IMR-90 (cell line): ENCODE data around the gene SLC26A1. TPM values are rescaled to one million over a fixed set of nuclear protein-coding genes. Genes with fewer than 3 reads are reported as not detected.
A peak's percentile ranks its signal among the peaks of the same experiment; 100 is the strongest.

ENCODE experiments used
- ATAC-seq: fragments of 200-7000 bp; cut with Tn5 transposase; 2 replicates; pipeline ENCODE4 v1.9.1; 2020; ENCODE audit warnings: low read depth, mild to moderate bottlenecking, moderate library complexity
- BruUV-seq: library from RNA; stranded (reverse); fragments of 400-500 nt; replicated peaks from 2 replicates; lab custom pipeline; 2021; lab: Mats Ljungman, UMichigan
- CTCF ChIA-PET: fragments of 300-600 bp; formaldehyde crosslinking; extraction: SDS; loops from one replicate; lab custom pipeline; 2021; ENCODE audit warnings: antibody characterized with exemption; lab: Yijun Ruan, JAX
- POLR2A ChIA-PET: fragments of 300-600 bp; sonication (Branson Sonifier 250); formaldehyde crosslinking; loops from one replicate; lab custom pipeline; 2022; ENCODE audit warnings: antibody characterized with exemption; ENCODE audit not compliant: unreplicated experiment; lab: Charles Lee
- DNase-seq: peaks from one replicate; pipeline ENCODE4 v3.0.0; 2013
- H2AFZ ChIP-seq: replicated peaks from 2 replicates; pipeline ENCODE3; 2013; ENCODE audit warnings: low read length, mild to moderate bottlenecking; ENCODE audit not compliant: poor library complexity
- H2AK5ac ChIP-seq: 2 replicates; pipeline ENCODE4 v1.6.1; 2013; ENCODE audit warnings: low read depth, low read length, inconsistent platforms
- H2AK9ac ChIP-seq: replicated peaks from 2 replicates; pipeline ENCODE3; 2013; ENCODE audit warnings: mild to moderate bottlenecking, low read depth, low read length, moderate library complexity; ENCODE audit not compliant: poor library complexity
- H2BK120ac ChIP-seq: 2 replicates; pipeline ENCODE4 v1.6.1; 2013; ENCODE audit warnings: low read depth, low read length, inconsistent platforms
- H2BK15ac ChIP-seq: 3 replicates; pipeline ENCODE4 v1.6.1; 2013; ENCODE audit warnings: low read depth, low read length, inconsistent platforms
- H2BK20ac ChIP-seq: 2 replicates; pipeline ENCODE4 v1.6.1; 2013; ENCODE audit warnings: low read depth, mild to moderate bottlenecking, inconsistent platforms, low read length, moderate library complexity
- H2BK5ac ChIP-seq: 2 replicates; pipeline ENCODE4 v1.6.1; 2013; ENCODE audit warnings: mild to moderate bottlenecking, low read depth, low read length, inconsistent platforms; ENCODE audit not compliant: poor library complexity, severe bottlenecking
- H3K14ac ChIP-seq: replicated peaks from 2 replicates; pipeline ENCODE4 v1.6.1; 2013; ENCODE audit warnings: low read depth, low read length, inconsistent platforms
- H3K18ac ChIP-seq: 2 replicates; pipeline ENCODE4 v1.6.1; 2013; ENCODE audit warnings: low read depth, low read length, control low read depth
- H3K23ac ChIP-seq: 2 replicates; pipeline ENCODE4 v1.6.1; 2013; ENCODE audit warnings: low read depth, low read length, inconsistent platforms
- H3K27ac ChIP-seq: 2 replicates; pipeline ENCODE4 v1.5.1; 2013; ENCODE audit warnings: mild to moderate bottlenecking, control low read depth, low read length; ENCODE audit not compliant: insufficient read depth
- H3K27me3 ChIP-seq: 2 replicates; pipeline ENCODE4 v1.6.1; 2013; ENCODE audit warnings: low read length; ENCODE audit not compliant: control insufficient read depth, insufficient read depth
- H3K36me3 ChIP-seq: 2 replicates; pipeline ENCODE4 v1.6.1; 2013; ENCODE audit warnings: low read length, mixed read lengths; ENCODE audit not compliant: control insufficient read depth, insufficient read depth
- H3K4ac ChIP-seq: 2 replicates; pipeline ENCODE4 v1.6.1; 2013; ENCODE audit warnings: low read depth, low read length, inconsistent platforms
- H3K4me1 ChIP-seq: 2 replicates; pipeline ENCODE4 v1.6.1; 2013; ENCODE audit warnings: low read length, mixed read lengths; ENCODE audit not compliant: control insufficient read depth, insufficient read depth
- H3K4me2 ChIP-seq: 2 replicates; pipeline ENCODE4 v1.6.1; 2013; ENCODE audit warnings: low read depth, mild to moderate bottlenecking, control low read depth, low read length, moderate library complexity
- H3K4me3 ChIP-seq: 2 replicates; pipeline ENCODE4 v1.5.1; 2013; ENCODE audit warnings: low read depth, mild to moderate bottlenecking, control low read depth, low read length, moderate library complexity; ENCODE audit not compliant: insufficient read depth
- H3K56ac ChIP-seq: 2 replicates; pipeline ENCODE4 v1.6.1; 2013; ENCODE audit warnings: low read length, inconsistent platforms; ENCODE audit not compliant: insufficient read depth; ENCODE audit errors: extremely low read depth
- H3K79me1 ChIP-seq, 2 experiments: 2 replicates each; pipeline ENCODE4 v1.6.1; 2013; ENCODE audit warnings: low read length in 2 of 2, inconsistent platforms in 1 of 2, low read depth in 1 of 2
- H3K9ac ChIP-seq: 2 replicates; pipeline ENCODE4 v1.6.1; 2013; ENCODE audit warnings: low read depth, low read length, control low read depth
- H3K9me1 ChIP-seq: 2 replicates; pipeline ENCODE4 v1.6.1; 2013; ENCODE audit warnings: low read length, inconsistent platforms; ENCODE audit not compliant: insufficient read depth
- H3K9me3 ChIP-seq: 2 replicates; pipeline ENCODE4 v1.6.1; 2013; ENCODE audit warnings: low read length; ENCODE audit not compliant: control insufficient read depth, insufficient read depth
- H4K20me1 ChIP-seq: 2 replicates; pipeline ENCODE4 v1.6.1; 2013; ENCODE audit warnings: low read length, inconsistent platforms; ENCODE audit not compliant: insufficient read depth
- H4K5ac ChIP-seq: 2 replicates; pipeline ENCODE4 v1.6.1; 2013; ENCODE audit warnings: mild to moderate bottlenecking, low read depth, low read length, control low read depth
- H4K8ac ChIP-seq, 2 experiments: 2 replicates each; pipeline ENCODE4 v1.6.1; 2013; ENCODE audit warnings: low read depth in 2 of 2, low read length in 2 of 2, control low read depth in 1 of 2, inconsistent platforms in 1 of 2
- H4K91ac ChIP-seq: 2 replicates; pipeline ENCODE4 v1.6.1; 2013; ENCODE audit warnings: low read depth, low read length, inconsistent platforms; ENCODE audit not compliant: insufficient read depth
- BHLHE40 ChIP-seq: fragments of 150-350 bp; IDR thresholded peaks from 2 replicates; pipeline ENCODE4 v1.6.1; 2016; ENCODE audit warnings: mild to moderate bottlenecking, low read depth, low read length
- CEBPB ChIP-seq: IDR thresholded peaks from 2 replicates; pipeline ENCODE4 v1.6.1; 2012; ENCODE audit warnings: low read depth, low read length, improper control_type of control experiment
- CHD1 ChIP-seq: IDR thresholded peaks from 2 replicates; pipeline ENCODE4 v1.6.1; 2012; ENCODE audit warnings: low read depth, low read length, improper control_type of control experiment
- CTCF ChIP-seq: conservative IDR thresholded peaks from 2 replicates; pipeline ENCODE4 v1.5.1; 2012; ENCODE audit warnings: mild to moderate bottlenecking, low read depth, low read length, improper control_type of control experiment
- ELK1 ChIP-seq: fragments of 150-350 bp; IDR thresholded peaks from 2 replicates; pipeline ENCODE4 v1.6.1; 2016; ENCODE audit warnings: low read depth, mild to moderate bottlenecking, low read length, moderate library complexity, borderline replicate concordance
- FOS ChIP-seq: fragments of 150-350 bp; IDR thresholded peaks from 2 replicates; pipeline ENCODE4 v1.6.1; 2016; ENCODE audit warnings: low read depth, low read length
- MAFK ChIP-seq: IDR thresholded peaks from 2 replicates; pipeline ENCODE4 v1.6.1; 2012; ENCODE audit warnings: low read depth, low read length, improper control_type of control experiment
- MAZ ChIP-seq: IDR thresholded peaks from 2 replicates; pipeline ENCODE4 v1.6.1; 2012; ENCODE audit warnings: low read depth, mild to moderate bottlenecking, low read length, improper control_type of control experiment, moderate library complexity, borderline replicate concordance
- MXI1 ChIP-seq: IDR thresholded peaks from 2 replicates; pipeline ENCODE4 v1.6.1; 2012; ENCODE audit warnings: low read depth, mild to moderate bottlenecking, low read length, moderate library complexity, borderline replicate concordance
- NFE2L2 ChIP-seq: fragments of 150-350 bp; IDR thresholded peaks from 2 replicates; pipeline ENCODE4 v1.6.1; 2016; ENCODE audit warnings: low read depth, mild to moderate bottlenecking, low read length
- POLR2A ChIP-seq: IDR thresholded peaks from 2 replicates; pipeline ENCODE4 v1.6.1; 2012; ENCODE audit warnings: mild to moderate bottlenecking, low read depth, low read length
- RCOR1 ChIP-seq: IDR thresholded peaks from 2 replicates; pipeline ENCODE4 v1.6.1; 2012; ENCODE audit warnings: mild to moderate bottlenecking, low read length, improper control_type of control experiment; ENCODE audit not compliant: insufficient replicate concordance
- RFX5 ChIP-seq: IDR thresholded peaks from 2 replicates; pipeline ENCODE4 v1.8.0; 2012; ENCODE audit warnings: low read depth, mild to moderate bottlenecking, low read length, moderate library complexity
- SMC3 ChIP-seq: fragments of 150-350 bp; IDR thresholded peaks from 2 replicates; pipeline ENCODE4 v1.6.1; 2016; ENCODE audit warnings: low read depth, mild to moderate bottlenecking, antibody characterized with exemption, low read length, moderate library complexity
- USF2 ChIP-seq: fragments of 150-350 bp; IDR thresholded peaks from 2 replicates; pipeline ENCODE4 v1.6.1; 2017; ENCODE audit warnings: mild to moderate bottlenecking, antibody characterized with exemption, low read length, low read depth
- WGBS, 2 experiments: methylation state at CpG; one replicate each; pipeline versions ENCODE4 v1.1.5 to v1.1.7; 2013; ENCODE audit warnings: missing lambda C conversion rate in 2 of 2; ENCODE audit not compliant: insufficient read length in 1 of 2; ENCODE audit errors: extremely low coverage in 2 of 2; 5-methylcytosine and 5-hydroxymethylcytosine counted together
- dilution Hi-C: fragments of 300-500 bp; cut with HindIII; formaldehyde crosslinking; loops from one replicate; pipeline ENCODE4 v1.14.3; 2018; ENCODE audit warnings: low sequenced_read_pairs; ENCODE audit not compliant: unreplicated experiment
- in situ Hi-C: fragments of 300-500 bp; cut with MboI; formaldehyde crosslinking; loops from 3 replicates; pipeline ENCODE4 v1.14.3; 2019; ENCODE audit warnings: low sequenced_read_pairs, inconsistent platforms, mixed read lengths
- intact Hi-C: fragments of 100-400 bp; cut with micrococcal nuclease; formaldehyde crosslinking; loops from 2 replicates; pipeline ENCODE4 v1.10.0; 2022
- polyA plus RNA-seq, 3 experiments: library from polyadenylated mRNA; depleted of rRNA; stranded (reverse); fragments of >200 nt; gene quantifications; 2 replicates each; pipeline ENCODE4 v1.2.3, GENCODE V29; 2012; ENCODE audit warnings: low replicate concordance in 1 of 3
- total RNA-seq: library from RNA; depleted of rRNA; stranded (reverse); fragments of >200 nt; gene quantifications from 2 replicates; pipeline ENCODE4 v1.2.3, GENCODE V29; 2012

Gene SLC26A1
- total and polyA plus RNA-seq, 2 of the 4 experiments (the other 2 are of a cell fraction): 0.09 TPM; not detected in 1

GRCh38 chr4:961351-962230 is 31.6 kb downstream of the SLC26A1 start:
- ATAC-seq (no peak), DNase-seq (no peak)
- Histone ChIP-seq H3K36me3 (peaks cover 62% of the 10 kb centered on the region), H3K18ac (no peak overlapping the region), H2BK15ac (no peak overlapping the region), H3K4me2 (no peak overlapping the region), H2AK5ac (no peak overlapping the region), H3K23ac (no peak overlapping the region), H3K14ac (no peak overlapping the region), H3K79me1 (no peaks in the 10 kb centered on the region), H4K5ac (no peak overlapping the region), H3K27ac (no peak overlapping the region), H2AFZ (no peak overlapping the region), H2AK9ac (peak overlapping the region; percentile 42), H2BK5ac (no peak overlapping the region), H3K4me1 (no peaks in the 10 kb centered on the region), H3K9me1 (no peaks in the 10 kb centered on the region), H4K8ac (no peak overlapping the region), H4K91ac (no peak overlapping the region), H3K56ac (no peak overlapping the region), H3K9ac (no peak overlapping the region), H4K20me1 (no peaks in the 10 kb centered on the region; the same call in 1 of the 2 replicates), H3K4ac (no peak overlapping the region), H2BK120ac (no peak overlapping the region), H3K27me3 (no peaks in the 10 kb centered on the region), H3K4me3 (no peak overlapping the region), H3K9me3 (no peaks in the 10 kb centered on the region), H2BK20ac (no peak overlapping the region)
- WGBS, 2 experiments: 89% methylated on average over 24 of the region's 52 CpGs; no CpG with 5 or more reads in 1 of the 2 experiments
- dilution Hi-C loops (no loop called here), intact Hi-C loops (no loop called here), in situ Hi-C loops (no loop called here)
- CTCF ChIA-PET: no interaction called here
- POLR2A ChIA-PET: no interaction called here
- BruUV-seq: no TSS peak
- TF ChIP-seq SMC3: no peak
- TF ChIP-seq USF2: no peak
- no peak for TF ChIP-seq CEBPB
- no peak for TF ChIP-seq FOS
- no peak for TF ChIP-seq CHD1
- no peak for TF ChIP-seq MXI1
- no peak for TF ChIP-seq MAFK
- TF ChIP-seq NFE2L2: no peak
- no peak for TF ChIP-seq ELK1
- no peak for TF ChIP-seq RCOR1
- no peak for TF ChIP-seq BHLHE40
- no peak for TF ChIP-seq CTCF
- no peak for TF ChIP-seq MAZ
- no peak for TF ChIP-seq POLR2A
- no peak for TF ChIP-seq RFX5
